Testis (tissue), 2 donors: ENCODE results near the gene PIEZO2.

Experiments
- POLR2A ChIP-seq: fragments of 450-650 bp; IDR thresholded peaks from one replicate; pipeline ENCODE4 v1.6.1; 2017; ENCODE audit warnings: antibody characterized with exemption, mild to moderate bottlenecking, moderate library complexity
- TF ChIP-seq, protein P1 (sequence below), 3 experiments: fragments of 450-650 bp in 2 of 3; fragments of 200-600 bp in 1 of 3; sonication (generic) in 1 of 3; IDR thresholded peaks; one replicate each; pipeline ENCODE4 v1.5.1; 2016 to 2019; ENCODE audit warnings: antibody characterized with exemption in 3 of 3, mild to moderate bottlenecking in 2 of 3, moderate library complexity in 1 of 3

- TF ChIP-seq, protein P1, sequence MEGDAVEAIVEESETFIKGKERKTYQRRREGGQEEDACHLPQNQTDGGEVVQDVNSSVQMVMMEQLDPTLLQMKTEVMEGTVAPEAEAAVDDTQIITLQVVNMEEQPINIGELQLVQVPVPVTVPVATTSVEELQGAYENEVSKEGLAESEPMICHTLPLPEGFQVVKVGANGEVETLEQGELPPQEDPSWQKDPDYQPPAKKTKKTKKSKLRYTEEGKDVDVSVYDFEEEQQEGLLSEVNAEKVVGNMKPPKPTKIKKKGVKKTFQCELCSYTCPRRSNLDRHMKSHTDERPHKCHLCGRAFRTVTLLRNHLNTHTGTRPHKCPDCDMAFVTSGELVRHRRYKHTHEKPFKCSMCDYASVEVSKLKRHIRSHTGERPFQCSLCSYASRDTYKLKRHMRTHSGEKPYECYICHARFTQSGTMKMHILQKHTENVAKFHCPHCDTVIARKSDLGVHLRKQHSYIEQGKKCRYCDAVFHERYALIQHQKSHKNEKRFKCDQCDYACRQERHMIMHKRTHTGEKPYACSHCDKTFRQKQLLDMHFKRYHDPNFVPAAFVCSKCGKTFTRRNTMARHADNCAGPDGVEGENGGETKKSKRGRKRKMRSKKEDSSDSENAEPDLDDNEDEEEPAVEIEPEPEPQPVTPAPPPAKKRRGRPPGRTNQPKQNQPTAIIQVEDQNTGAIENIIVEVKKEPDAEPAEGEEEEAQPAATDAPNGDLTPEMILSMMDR (IDR thresholded peaks at IDR 0.05): no peak
- no peak for TF ChIP-seq POLR2A
Observed at GRCh38 chr18:11020877-11021414, 128.4 kb downstream of the PIEZO2 start.
